SU-DHL-6 (cell line): ENCODE data around the gene ASCC3.

Experiments
- H2AFZ ChIP-seq: fragments of 200-600 bp; sonication (generic); 2 replicates; pipeline ENCODE4 v1.6.1; 2014; ENCODE audit warnings: low read depth, mild to moderate bottlenecking, moderate library complexity, mixed read lengths, antibody characterized with exemption, low read length; ENCODE audit not compliant: severe bottlenecking
- H3F3A ChIP-seq: fragments of 200-600 bp; shearing (Covaris generic); 2 replicates; pipeline ENCODE4 v1.6.0; 2016; ENCODE audit warnings: antibody characterized with exemption, mild to moderate bottlenecking; ENCODE audit not compliant: insufficient read depth
- H3K27ac ChIP-seq: fragments of 200-600 bp; sonication (generic); 2 replicates; pipeline ENCODE4 v1.5.1; 2016; ENCODE audit warnings: low read depth, mild to moderate bottlenecking, low read length, moderate library complexity, mixed read lengths
- H3K27me3 ChIP-seq: fragments of 200-600 bp; sonication (generic), shearing (Covaris generic); 2 replicates; pipeline ENCODE4 v1.6.0; 2014; ENCODE audit warnings: mild to moderate bottlenecking, low read length
- H3K36me3 ChIP-seq: fragments of 200-600 bp; sonication (generic); 2 replicates; pipeline ENCODE4 v1.6.1; 2014; ENCODE audit warnings: mild to moderate bottlenecking, low read length, mixed read lengths
- H3K4me2 ChIP-seq: fragments of 300-600, 200-600 bp; shearing (Covaris generic), sonication (generic); 2 replicates; pipeline ENCODE4 v1.6.0; 2014; ENCODE audit warnings: low read length, low read depth, mild to moderate bottlenecking; ENCODE audit not compliant: poor library complexity, severe bottlenecking
- H3K4me3 ChIP-seq: fragments of 200-600 bp; sonication (generic); 2 replicates; pipeline ENCODE4 v1.5.1; 2014; ENCODE audit warnings: antibody characterized with exemption, low read length, mild to moderate bottlenecking, mixed read lengths; ENCODE audit not compliant: insufficient read depth, poor library complexity, severe bottlenecking
- H3K79me2 ChIP-seq: fragments of 200-600 bp; sonication (generic); 2 replicates; pipeline ENCODE4 v1.6.1; 2014; ENCODE audit warnings: mild to moderate bottlenecking, low read length, moderate library complexity; ENCODE audit not compliant: insufficient read depth
- H3K9ac ChIP-seq: fragments of 200-600 bp; sonication (generic); 2 replicates; pipeline ENCODE4 v1.7.0; 2014; ENCODE audit warnings: mild to moderate bottlenecking, low read length
- H3K9me2 ChIP-seq: fragments of 200-600 bp; sonication (generic); replicated peaks from 2 replicates; pipeline ENCODE4 v1.6.1; 2014; ENCODE audit warnings: low read length; ENCODE audit not compliant: insufficient read depth
- H3K9me3 ChIP-seq: fragments of 200-600 bp; sonication (generic); 2 replicates; pipeline ENCODE4 v1.6.1; 2014; ENCODE audit warnings: low read length, mixed read lengths; ENCODE audit not compliant: insufficient read depth
- H4K20me1 ChIP-seq: fragments of 200-600 bp; sonication (generic); 2 replicates; pipeline ENCODE4 v1.6.1; 2014; ENCODE audit warnings: low read depth, mild to moderate bottlenecking, antibody characterized with exemption, low read length, moderate library complexity, mixed read lengths
- CTCF ChIP-seq: fragments of 200-600 bp; sonication (generic); IDR thresholded peaks from one replicate; pipeline ENCODE4 v1.5.1; 2017; ENCODE audit warnings: antibody characterized with exemption, mild to moderate bottlenecking, low read length, moderate library complexity; ENCODE audit not compliant: insufficient read depth, poor library complexity, severe bottlenecking
- EZH2phosphoT487 ChIP-seq: fragments of 200-600 bp; sonication (generic), shearing (Covaris generic); conservative IDR thresholded peaks from 2 replicates; pipeline ENCODE4 v1.6.1; 2018; ENCODE audit warnings: mild to moderate bottlenecking, antibody characterized with exemption, low read length, moderate library complexity, mixed read lengths

Gene ASCC3

GRCh38 chr6:100686216-100686615, 194.9 kb downstream of the ASCC3 start:
- no peaks in the 10 kb centered on the region for H3K79me2 ChIP-seq
- no peaks in the 10 kb centered on the region for H3K36me3 ChIP-seq
- no peak overlapping the region for H3K9ac ChIP-seq
- no peaks in the 10 kb centered on the region for H3K27me3 ChIP-seq
- H2AFZ ChIP-seq: no peak overlapping the region
- no peaks in the 10 kb centered on the region for H3K9me2 ChIP-seq
- no peak for TF ChIP-seq CTCF
- no peak for TF ChIP-seq EZH2phosphoT487
- no peak overlapping the region for H3K4me3 ChIP-seq
- no peaks in the 10 kb centered on the region for H4K20me1 ChIP-seq
- H3F3A ChIP-seq: no peaks in the 10 kb centered on the region
- no peaks in the 10 kb centered on the region for H3K9me3 ChIP-seq
- H3K27ac ChIP-seq: no peak overlapping the region
- H3K4me2 ChIP-seq: no peak overlapping the region

- no peaks in the 10 kb centered on the region for H3K79me2 ChIP-seq
- no peaks in the 10 kb centered on the region for H3K27me3 ChIP-seq
- H3K4me2 ChIP-seq: no peak overlapping the region
- no peak for TF ChIP-seq EZH2phosphoT487
- TF ChIP-seq CTCF: no peak
- no peaks in the 10 kb centered on the region for H4K20me1 ChIP-seq
- H3K9me2 ChIP-seq: no peaks in the 10 kb centered on the region
- H3K9me3 ChIP-seq: no peaks in the 10 kb centered on the region
- H3K4me3 ChIP-seq: no peak overlapping the region
- no peak overlapping the region for H2AFZ ChIP-seq
- no peaks in the 10 kb centered on the region for H3K36me3 ChIP-seq
- H3K27ac ChIP-seq: no peak overlapping the region
- H3F3A ChIP-seq: no peaks in the 10 kb centered on the region
- H3K9ac ChIP-seq: no peak overlapping the region
Measured at GRCh38 chr6:100685747-100686146, 195.4 kb downstream of the ASCC3 start.

GRCh38 chr6:100680163-100680562, 201.0 kb downstream of the ASCC3 start:
- no peaks in the 10 kb centered on the region for H3K9me2 ChIP-seq
- peaks cover 4% of the 10 kb centered on the region; the same call in 1 of the 2 replicates for H3K36me3 ChIP-seq
- no peaks in the 10 kb centered on the region for H3K79me2 ChIP-seq
- H3K9ac ChIP-seq: no peak overlapping the region
- H2AFZ ChIP-seq: no peak overlapping the region
- H3K27ac ChIP-seq: no peak overlapping the region
- no peak overlapping the region for H3K4me2 ChIP-seq
- H3K9me3 ChIP-seq: no peaks in the 10 kb centered on the region
- H3K27me3 ChIP-seq: no peaks in the 10 kb centered on the region
- TF ChIP-seq EZH2phosphoT487 (no peak), CTCF (no peak)
- peaks cover 3% of the 10 kb centered on the region; the same call in 1 of the 2 replicates for H3F3A ChIP-seq
- no peaks in the 10 kb centered on the region for H4K20me1 ChIP-seq
- no peak overlapping the region for H3K4me3 ChIP-seq
